IMR-90 (cell line): ENCODE measurements around the gene FOXO4. TPM values are rescaled to one million over a fixed set of nuclear protein-coding genes. Genes with fewer than 3 reads are reported as not detected.

Source experiments
- ATAC-seq: fragments of 200-7000 bp; cut with Tn5 transposase; 2 replicates; pipeline ENCODE4 v1.9.1; 2020; ENCODE audit warnings: low read depth, mild to moderate bottlenecking, moderate library complexity
- BruUV-seq: library from RNA; stranded (reverse); fragments of 400-500 nt; replicated peaks from 2 replicates; lab custom pipeline; 2021; lab: Mats Ljungman, UMichigan
- CTCF ChIA-PET: fragments of 300-600 bp; formaldehyde crosslinking; extraction: SDS; loops from one replicate; lab custom pipeline; 2021; ENCODE audit warnings: antibody characterized with exemption; lab: Yijun Ruan, JAX
- POLR2A ChIA-PET: fragments of 300-600 bp; sonication (Branson Sonifier 250); formaldehyde crosslinking; loops from one replicate; lab custom pipeline; 2022; ENCODE audit warnings: antibody characterized with exemption; ENCODE audit not compliant: unreplicated experiment; lab: Charles Lee
- DNase-seq: peaks from one replicate; pipeline ENCODE4 v3.0.0; 2013
- H2AFZ ChIP-seq: replicated peaks from 2 replicates; pipeline ENCODE3; 2013; ENCODE audit warnings: low read length, mild to moderate bottlenecking; ENCODE audit not compliant: poor library complexity
- H2AK5ac ChIP-seq: 2 replicates; pipeline ENCODE4 v1.6.1; 2013; ENCODE audit warnings: low read depth, low read length, inconsistent platforms
- H2AK9ac ChIP-seq: replicated peaks from 2 replicates; pipeline ENCODE3; 2013; ENCODE audit warnings: mild to moderate bottlenecking, low read depth, low read length, moderate library complexity; ENCODE audit not compliant: poor library complexity
- H2BK120ac ChIP-seq: 2 replicates; pipeline ENCODE4 v1.6.1; 2013; ENCODE audit warnings: low read depth, low read length, inconsistent platforms
- H2BK15ac ChIP-seq: 3 replicates; pipeline ENCODE4 v1.6.1; 2013; ENCODE audit warnings: low read depth, low read length, inconsistent platforms
- H2BK20ac ChIP-seq: 2 replicates; pipeline ENCODE4 v1.6.1; 2013; ENCODE audit warnings: low read depth, mild to moderate bottlenecking, inconsistent platforms, low read length, moderate library complexity
- H2BK5ac ChIP-seq: 2 replicates; pipeline ENCODE4 v1.6.1; 2013; ENCODE audit warnings: mild to moderate bottlenecking, low read depth, low read length, inconsistent platforms; ENCODE audit not compliant: poor library complexity, severe bottlenecking
- H3K14ac ChIP-seq: replicated peaks from 2 replicates; pipeline ENCODE4 v1.6.1; 2013; ENCODE audit warnings: low read depth, low read length, inconsistent platforms
- H3K18ac ChIP-seq: 2 replicates; pipeline ENCODE4 v1.6.1; 2013; ENCODE audit warnings: low read depth, low read length, control low read depth
- H3K23ac ChIP-seq: 2 replicates; pipeline ENCODE4 v1.6.1; 2013; ENCODE audit warnings: low read depth, low read length, inconsistent platforms
- H3K27ac ChIP-seq: 2 replicates; pipeline ENCODE4 v1.5.1; 2013; ENCODE audit warnings: mild to moderate bottlenecking, control low read depth, low read length; ENCODE audit not compliant: insufficient read depth
- H3K27me3 ChIP-seq: 2 replicates; pipeline ENCODE4 v1.6.1; 2013; ENCODE audit warnings: low read length; ENCODE audit not compliant: control insufficient read depth, insufficient read depth
- H3K36me3 ChIP-seq: 2 replicates; pipeline ENCODE4 v1.6.1; 2013; ENCODE audit warnings: low read length, mixed read lengths; ENCODE audit not compliant: control insufficient read depth, insufficient read depth
- H3K4ac ChIP-seq: 2 replicates; pipeline ENCODE4 v1.6.1; 2013; ENCODE audit warnings: low read depth, low read length, inconsistent platforms
- H3K4me1 ChIP-seq: 2 replicates; pipeline ENCODE4 v1.6.1; 2013; ENCODE audit warnings: low read length, mixed read lengths; ENCODE audit not compliant: control insufficient read depth, insufficient read depth
- H3K4me2 ChIP-seq: 2 replicates; pipeline ENCODE4 v1.6.1; 2013; ENCODE audit warnings: low read depth, mild to moderate bottlenecking, control low read depth, low read length, moderate library complexity
- H3K4me3 ChIP-seq: 2 replicates; pipeline ENCODE4 v1.5.1; 2013; ENCODE audit warnings: low read depth, mild to moderate bottlenecking, control low read depth, low read length, moderate library complexity; ENCODE audit not compliant: insufficient read depth
- H3K56ac ChIP-seq: 2 replicates; pipeline ENCODE4 v1.6.1; 2013; ENCODE audit warnings: low read length, inconsistent platforms; ENCODE audit not compliant: insufficient read depth; ENCODE audit errors: extremely low read depth
- H3K79me1 ChIP-seq, 2 experiments: 2 replicates each; pipeline ENCODE4 v1.6.1; 2013; ENCODE audit warnings: low read length in 2 of 2, inconsistent platforms in 1 of 2, low read depth in 1 of 2
- H3K9ac ChIP-seq: 2 replicates; pipeline ENCODE4 v1.6.1; 2013; ENCODE audit warnings: low read depth, low read length, control low read depth
- H3K9me1 ChIP-seq: 2 replicates; pipeline ENCODE4 v1.6.1; 2013; ENCODE audit warnings: low read length, inconsistent platforms; ENCODE audit not compliant: insufficient read depth
- H3K9me3 ChIP-seq: 2 replicates; pipeline ENCODE4 v1.6.1; 2013; ENCODE audit warnings: low read length; ENCODE audit not compliant: control insufficient read depth, insufficient read depth
- H4K20me1 ChIP-seq: 2 replicates; pipeline ENCODE4 v1.6.1; 2013; ENCODE audit warnings: low read length, inconsistent platforms; ENCODE audit not compliant: insufficient read depth
- H4K5ac ChIP-seq: 2 replicates; pipeline ENCODE4 v1.6.1; 2013; ENCODE audit warnings: mild to moderate bottlenecking, low read depth, low read length, control low read depth
- H4K8ac ChIP-seq, 2 experiments: 2 replicates each; pipeline ENCODE4 v1.6.1; 2013; ENCODE audit warnings: low read depth in 2 of 2, low read length in 2 of 2, control low read depth in 1 of 2, inconsistent platforms in 1 of 2
- H4K91ac ChIP-seq: 2 replicates; pipeline ENCODE4 v1.6.1; 2013; ENCODE audit warnings: low read depth, low read length, inconsistent platforms; ENCODE audit not compliant: insufficient read depth
- CHD1 ChIP-seq: IDR thresholded peaks from 2 replicates; pipeline ENCODE4 v1.6.1; 2012; ENCODE audit warnings: low read depth, low read length, improper control_type of control experiment
- ELK1 ChIP-seq: fragments of 150-350 bp; IDR thresholded peaks from 2 replicates; pipeline ENCODE4 v1.6.1; 2016; ENCODE audit warnings: low read depth, mild to moderate bottlenecking, low read length, moderate library complexity, borderline replicate concordance
- FOS ChIP-seq: fragments of 150-350 bp; IDR thresholded peaks from 2 replicates; pipeline ENCODE4 v1.6.1; 2016; ENCODE audit warnings: low read depth, low read length
- MAFK ChIP-seq: IDR thresholded peaks from 2 replicates; pipeline ENCODE4 v1.6.1; 2012; ENCODE audit warnings: low read depth, low read length, improper control_type of control experiment
- MAZ ChIP-seq: IDR thresholded peaks from 2 replicates; pipeline ENCODE4 v1.6.1; 2012; ENCODE audit warnings: low read depth, mild to moderate bottlenecking, low read length, improper control_type of control experiment, moderate library complexity, borderline replicate concordance
- MXI1 ChIP-seq: IDR thresholded peaks from 2 replicates; pipeline ENCODE4 v1.6.1; 2012; ENCODE audit warnings: low read depth, mild to moderate bottlenecking, low read length, moderate library complexity, borderline replicate concordance
- POLR2A ChIP-seq: IDR thresholded peaks from 2 replicates; pipeline ENCODE4 v1.6.1; 2012; ENCODE audit warnings: mild to moderate bottlenecking, low read depth, low read length
- RAD21 ChIP-seq: IDR thresholded peaks from 2 replicates; pipeline ENCODE4 v1.6.1; 2012; ENCODE audit warnings: low read length, improper control_type of control experiment
- RCOR1 ChIP-seq: IDR thresholded peaks from 2 replicates; pipeline ENCODE4 v1.6.1; 2012; ENCODE audit warnings: mild to moderate bottlenecking, low read length, improper control_type of control experiment; ENCODE audit not compliant: insufficient replicate concordance
- SMC3 ChIP-seq: fragments of 150-350 bp; IDR thresholded peaks from 2 replicates; pipeline ENCODE4 v1.6.1; 2016; ENCODE audit warnings: low read depth, mild to moderate bottlenecking, antibody characterized with exemption, low read length, moderate library complexity
- WGBS, 2 experiments: methylation state at CpG; one replicate each; pipeline versions ENCODE4 v1.1.5 to v1.1.7; 2013; ENCODE audit warnings: missing lambda C conversion rate in 2 of 2; ENCODE audit not compliant: insufficient read length in 1 of 2; ENCODE audit errors: extremely low coverage in 2 of 2; 5-methylcytosine and 5-hydroxymethylcytosine counted together
- dilution Hi-C: fragments of 300-500 bp; cut with HindIII; formaldehyde crosslinking; loops from one replicate; pipeline ENCODE4 v1.14.3; 2018; ENCODE audit warnings: low sequenced_read_pairs; ENCODE audit not compliant: unreplicated experiment
- in situ Hi-C: fragments of 300-500 bp; cut with MboI; formaldehyde crosslinking; loops from 3 replicates; pipeline ENCODE4 v1.14.3; 2019; ENCODE audit warnings: low sequenced_read_pairs, inconsistent platforms, mixed read lengths
- intact Hi-C: fragments of 100-400 bp; cut with micrococcal nuclease; formaldehyde crosslinking; loops from 2 replicates; pipeline ENCODE4 v1.10.0; 2022
- polyA plus RNA-seq, 3 experiments: library from polyadenylated mRNA; depleted of rRNA; stranded (reverse); fragments of >200 nt; gene quantifications; 2 replicates each; pipeline ENCODE4 v1.2.3, GENCODE V29; 2012; ENCODE audit warnings: low replicate concordance in 1 of 3
- total RNA-seq: library from RNA; depleted of rRNA; stranded (reverse); fragments of >200 nt; gene quantifications from 2 replicates; pipeline ENCODE4 v1.2.3, GENCODE V29; 2012

FOXO4 gene
- total and polyA plus RNA-seq, 2 of the 4 experiments (the other 2 are of a cell fraction), result 2.0 to 2.6 TPM

- Histone ChIP-seq H3K23ac (no peak overlapping the region), H2BK5ac (no peak overlapping the region), H3K14ac (no peak overlapping the region), H3K4me2 (no peak overlapping the region), H4K20me1 (no peaks in the 10 kb centered on the region), H3K4me3 (no peak overlapping the region), H3K36me3 (peaks cover 23% of the 10 kb centered on the region), H2BK20ac (no peak overlapping the region), H3K18ac (no peak overlapping the region), H3K4me1 (peaks cover 2% of the 10 kb centered on the region; the same call in 1 of the 2 replicates), H2BK15ac (no peak overlapping the region), H2AK9ac (no peak overlapping the region), H2AFZ (no peak overlapping the region), H3K9ac (no peak overlapping the region), H3K56ac (no peak overlapping the region), H4K91ac (no peak overlapping the region), H3K27me3 (no peaks in the 10 kb centered on the region; the same call in 1 of the 2 replicates), H4K8ac (no peak overlapping the region), H2BK120ac (no peak overlapping the region), H3K9me3 (no peaks in the 10 kb centered on the region), H3K4ac (no peak overlapping the region), H3K27ac (peak overlapping the region; percentile 47; the same call in 1 of the 2 replicates), H3K9me1 (no peaks in the 10 kb centered on the region), H3K79me1 (peaks cover 3 to 4% of the 10 kb centered on the region in 2 experiments; a peak in 3 of 4 replicates), H4K5ac (no peak overlapping the region), H2AK5ac (no peak overlapping the region)
- ATAC-seq, result no peak
- intact Hi-C loops, result no loop called here
- TF ChIP-seq MAFK (no peak), FOS (no peak), RAD21 (no peak), MAZ (no peak), CHD1 (no peak), MXI1 (no peak), POLR2A (no peak), RCOR1 (no peak), ELK1 (no peak), SMC3 (no peak)
- in situ Hi-C loops, result no loop called here
- CTCF ChIA-PET, result no interaction called here
- no TSS peak for BruUV-seq
- POLR2A ChIA-PET, result no interaction called here
- dilution Hi-C loops, result no loop called here
- no CpG with 5 or more reads among the region's 3 CpGs for WGBS, 2 experiments
- DNase-seq, result no peak
These were observed 37.7 kb upstream of the FOXO4 start for GRCh38 chrX:71057848-71058530.
